ENCODE data around the gene CLEC4M.

Gene CLEC4M

GRCh38 chr19:7762719-7763293 is at the start of gene CLEC4M:
CLEC4M (plus strand) TSS chr19:7763243; CDS start chr19:7763267, 24 bp downstream.
- CTCF ChIA-PET = interaction anchor here (0.6 kb wide), 1 partner anchor 660 kb away, joined by 3 read pairs; no protein-coding TSS in a partner anchor
- no peak for TF ChIP-seq ARNT (IDR thresholded peaks at IDR 0.05)
- TF ChIP-seq BHLHE40 (IDR thresholded peaks at IDR 0.05; ENCODE audit: borderline replicate concordance) = no peak
- POLR2A ChIA-PET = no interaction called here
- no peak for DNase-seq (ENCODE audit: extremely low spot score)

GRCh38 chr19:7715671-7716070 is 47.4 kb upstream of the CLEC4M start:
- DNase-seq (ENCODE audit: extremely low spot score) = no peak
- ChIA-PET POLR2A (no interaction called here), CTCF (no interaction called here)
- TF ChIP-seq SUZ12 (IDR thresholded peaks at IDR 0.05) = no peak
- no peak for TF ChIP-seq PKNOX1 (IDR thresholded peaks at IDR 0.05)
- TF ChIP-seq ELF4 (IDR thresholded peaks at IDR 0.05) = no peak
- TF ChIP-seq ZNF384 (IDR thresholded peaks at IDR 0.05) = no peak
- TF ChIP-seq LEF1 (IDR thresholded peaks at IDR 0.05; ENCODE audit: borderline replicate concordance) = no peak
- no peak for TF ChIP-seq FOXA1 (IDR thresholded peaks at IDR 0.05)
- TF ChIP-seq HDGF (IDR thresholded peaks at IDR 0.05; ENCODE audit: borderline replicate concordance) = no peak
- TF ChIP-seq FOXM1 (IDR thresholded peaks at IDR 0.05; ENCODE audit: borderline replicate concordance) = no peak
- TF ChIP-seq CTBP1 (IDR thresholded peaks at IDR 0.05; ENCODE audit: borderline replicate concordance) = no peak
- TF ChIP-seq ARNT (IDR thresholded peaks at IDR 0.05) = no peak
- TF ChIP-seq NFRKB (IDR thresholded peaks at IDR 0.05) = no peak

- TF ChIP-seq FOXA1 (IDR thresholded peaks at IDR 0.05) (no peak), ELF4 (IDR thresholded peaks at IDR 0.05) (no peak), PKNOX1 (IDR thresholded peaks at IDR 0.05) (no peak), FOXK2 (IDR thresholded peaks at IDR 0.05) (no peak), BHLHE40 (IDR thresholded peaks at IDR 0.05; ENCODE audit: borderline replicate concordance) (no peak), CTBP1 (IDR thresholded peaks at IDR 0.05; ENCODE audit: borderline replicate concordance) (no peak), HDGF (IDR thresholded peaks at IDR 0.05; ENCODE audit: borderline replicate concordance) (no peak), SUZ12 (IDR thresholded peaks at IDR 0.05) (no peak), ARNT (IDR thresholded peaks at IDR 0.05) (no peak), L3MBTL2 (conservative IDR thresholded peaks at IDR 0.05) (no peak), LEF1 (IDR thresholded peaks at IDR 0.05; ENCODE audit: borderline replicate concordance) (no peak), NFRKB (IDR thresholded peaks at IDR 0.05) (no peak), TARDBP (IDR thresholded peaks at IDR 0.05) (no peak), SP1 (IDR thresholded peaks at IDR 0.05) (no peak)
- no peak for DNase-seq (ENCODE audit: extremely low spot score)
- CTCF ChIA-PET = no interaction called here
- POLR2A ChIA-PET = no interaction called here
Observed at GRCh38 chr19:7716762-7717161, 46.3 kb upstream of the CLEC4M start.

- TF ChIP-seq FOXM1 (IDR thresholded peaks at IDR 0.05; ENCODE audit: borderline replicate concordance) = no peak
- no peak for TF ChIP-seq LEF1 (IDR thresholded peaks at IDR 0.05; ENCODE audit: borderline replicate concordance)
- no peak for TF ChIP-seq HDGF (IDR thresholded peaks at IDR 0.05; ENCODE audit: borderline replicate concordance)
- TF ChIP-seq SUZ12 (IDR thresholded peaks at IDR 0.05) = no peak
- no peak for TF ChIP-seq TARDBP (IDR thresholded peaks at IDR 0.05)
- TF ChIP-seq ARNT (IDR thresholded peaks at IDR 0.05) = no peak
- no peak for TF ChIP-seq SP1 (IDR thresholded peaks at IDR 0.05)
- no peak for TF ChIP-seq NFRKB (IDR thresholded peaks at IDR 0.05)
- TF ChIP-seq FOXK2 (IDR thresholded peaks at IDR 0.05) = no peak
- TF ChIP-seq CTBP1 (IDR thresholded peaks at IDR 0.05; ENCODE audit: borderline replicate concordance) = no peak
- no peak for TF ChIP-seq BHLHE40 (IDR thresholded peaks at IDR 0.05; ENCODE audit: borderline replicate concordance)
- no peak for TF ChIP-seq ELF4 (IDR thresholded peaks at IDR 0.05)
- TF ChIP-seq PKNOX1 (IDR thresholded peaks at IDR 0.05) = no peak
- no peak for DNase-seq (ENCODE audit: extremely low spot score)
- ChIA-PET CTCF (interaction anchor here (0.6 kb wide), 1 partner anchor 868 kb away, joined by 3 read pairs; no protein-coding TSS in a partner anchor), POLR2A (no interaction called here)
Observed at GRCh38 chr19:7718668-7719067, 44.4 kb upstream of the CLEC4M start.

GRCh38 chr19:7720351-7720750 is 42.7 kb upstream of the CLEC4M start:
- ChIA-PET CTCF (no interaction called here), POLR2A (no interaction called here)
- no peak for TF ChIP-seq CTBP1 (IDR thresholded peaks at IDR 0.05; ENCODE audit: borderline replicate concordance)
- no peak for TF ChIP-seq ZNF384 (IDR thresholded peaks at IDR 0.05)
- no peak for TF ChIP-seq L3MBTL2 (conservative IDR thresholded peaks at IDR 0.05)
- TF ChIP-seq FOXK2 (IDR thresholded peaks at IDR 0.05) = no peak
- TF ChIP-seq FOXM1 (IDR thresholded peaks at IDR 0.05; ENCODE audit: borderline replicate concordance) = no peak
- no peak for TF ChIP-seq ELF4 (IDR thresholded peaks at IDR 0.05)
- no peak for TF ChIP-seq ARNT (IDR thresholded peaks at IDR 0.05)
- TF ChIP-seq TARDBP (IDR thresholded peaks at IDR 0.05) = no peak
- no peak for TF ChIP-seq SUZ12 (IDR thresholded peaks at IDR 0.05)
- TF ChIP-seq FOXA1 (IDR thresholded peaks at IDR 0.05) = no peak
- no peak for TF ChIP-seq HDGF (IDR thresholded peaks at IDR 0.05; ENCODE audit: borderline replicate concordance)
- TF ChIP-seq NFRKB (IDR thresholded peaks at IDR 0.05) = no peak
- no peak for TF ChIP-seq LEF1 (IDR thresholded peaks at IDR 0.05; ENCODE audit: borderline replicate concordance)
- TF ChIP-seq BHLHE40 (IDR thresholded peaks at IDR 0.05; ENCODE audit: borderline replicate concordance) = no peak
- no peak for TF ChIP-seq PKNOX1 (IDR thresholded peaks at IDR 0.05)
- no peak for TF ChIP-seq SP1 (IDR thresholded peaks at IDR 0.05)
- no peak for DNase-seq (ENCODE audit: extremely low spot score)

GRCh38 chr19:7722231-7722651 is 40.8 kb upstream of the CLEC4M start:
- CTCF ChIA-PET = no interaction called here

More at GRCh38 chr19:7722231-7722651, 40.8 kb upstream of the CLEC4M start:
- TF ChIP-seq SUZ12 (IDR thresholded peaks at IDR 0.05) = no peak
- no peak for TF ChIP-seq PKNOX1 (IDR thresholded peaks at IDR 0.05)
- TF ChIP-seq FOXM1 (IDR thresholded peaks at IDR 0.05; ENCODE audit: borderline replicate concordance) = no peak
- TF ChIP-seq ELF4 (IDR thresholded peaks at IDR 0.05) = no peak
- no peak for TF ChIP-seq HDGF (IDR thresholded peaks at IDR 0.05; ENCODE audit: borderline replicate concordance)
- TF ChIP-seq SP1 (IDR thresholded peaks at IDR 0.05) = no peak
- TF ChIP-seq LEF1 (IDR thresholded peaks at IDR 0.05; ENCODE audit: borderline replicate concordance) = no peak
- no peak for TF ChIP-seq FOXA1 (IDR thresholded peaks at IDR 0.05)
- TF ChIP-seq BHLHE40 (IDR thresholded peaks at IDR 0.05; ENCODE audit: borderline replicate concordance) = no peak
- TF ChIP-seq TARDBP (IDR thresholded peaks at IDR 0.05) = no peak
- no peak for TF ChIP-seq ARNT (IDR thresholded peaks at IDR 0.05)
- TF ChIP-seq FOXK2 (IDR thresholded peaks at IDR 0.05) = no peak
- TF ChIP-seq ZNF384 (IDR thresholded peaks at IDR 0.05) = no peak
- TF ChIP-seq CTBP1 (IDR thresholded peaks at IDR 0.05; ENCODE audit: borderline replicate concordance) = no peak
- TF ChIP-seq NFRKB (IDR thresholded peaks at IDR 0.05) = no peak
- TF ChIP-seq L3MBTL2 (conservative IDR thresholded peaks at IDR 0.05) = no peak
- no peak for DNase-seq (ENCODE audit: extremely low spot score)
- POLR2A ChIA-PET = no interaction called here
